Neural progenitor cell (in vitro differentiated cells): Measurements from ENCODE around the gene SNAP25. TPM values are rescaled to one million over a fixed set of nuclear protein-coding genes. Genes with fewer than 3 reads are reported as not detected.

ENCODE experiments used
- DNase-seq: peaks from one replicate; pipeline ENCODE4 v3.0.0-alpha.2; 2016; ENCODE audit warnings: low spot score
- H2AFZ ChIP-seq: fragments of 200-600 bp; sonication (generic); replicated peaks from 2 replicates; pipeline ENCODE4 v1.6.1; 2016; ENCODE audit warnings: antibody characterized with exemption
- H3F3A ChIP-seq: fragments of 200-600 bp; sonication (generic); 2 replicates; pipeline ENCODE4 v1.6.1; 2016; ENCODE audit warnings: antibody characterized with exemption, low read depth
- H3K27ac ChIP-seq: fragments of 200-600 bp; sonication (generic); 2 replicates; pipeline ENCODE4 v1.5.1; 2016; ENCODE audit warnings: mild to moderate bottlenecking
- H3K27me3 ChIP-seq: fragments of 200-600 bp; sonication (generic); 2 replicates; pipeline ENCODE4 v1.6.1; 2016; ENCODE audit warnings: mild to moderate bottlenecking, moderate library complexity
- H3K36me3 ChIP-seq: fragments of 200-600 bp; sonication (generic); 2 replicates; pipeline ENCODE4 v1.5.1; 2016
- H3K4me1 ChIP-seq: fragments of 200-600 bp; sonication (generic); 2 replicates; pipeline ENCODE4 v1.6.1; 2016; ENCODE audit warnings: mixed run types
- H3K4me2 ChIP-seq: fragments of 200-600 bp; sonication (generic); 2 replicates; pipeline ENCODE4 v1.6.1; 2016
- H3K4me3 ChIP-seq: fragments of 200-600 bp; sonication (generic); 2 replicates; pipeline ENCODE4 v1.5.1; 2016
- H3K79me2 ChIP-seq: fragments of 200-600 bp; sonication (generic); 2 replicates; pipeline ENCODE4 v1.6.1; 2016; ENCODE audit warnings: low read depth
- H3K9ac ChIP-seq: fragments of 200-600 bp; sonication (generic); 2 replicates; pipeline ENCODE4 v1.6.1; 2016
- H3K9me3 ChIP-seq: fragments of 200-600 bp; sonication (generic); 2 replicates; pipeline ENCODE4 v1.5.1; 2016; ENCODE audit warnings: low read depth
- H4K20me1 ChIP-seq: fragments of 200-600 bp; sonication (generic); 2 replicates; pipeline ENCODE4 v1.6.1; 2016; ENCODE audit warnings: low read depth
- H3K27ac Mint-ChIP-seq: 3 replicates; pipeline ENCODE4 v1.8.0; 2021; ENCODE audit warnings: mixed read lengths
- H3K27me3 Mint-ChIP-seq: 2 replicates; pipeline ENCODE4 v1.8.0; 2022; ENCODE audit warnings: low read depth, mild to moderate bottlenecking, inconsistent platforms, moderate library complexity, mixed read lengths; ENCODE audit not compliant: insufficient read depth
- H3K36me3 Mint-ChIP-seq: 3 replicates; pipeline ENCODE4 v1.8.0; 2021; ENCODE audit warnings: mixed read lengths
- H3K4me1 Mint-ChIP-seq: 3 replicates; pipeline ENCODE4 v1.8.0; 2021; ENCODE audit warnings: mixed read lengths
- H3K4me3 Mint-ChIP-seq: 3 replicates; pipeline ENCODE4 v1.8.0; 2021; ENCODE audit warnings: mild to moderate bottlenecking, moderate library complexity, mixed read lengths
- H3K9me3 Mint-ChIP-seq: 3 replicates; pipeline ENCODE4 v1.8.0; 2020; ENCODE audit warnings: mixed read lengths
- EZH2 ChIP-seq: fragments of 200-600 bp; sonication (generic); IDR thresholded peaks from 2 replicates; pipeline ENCODE4 v1.6.1; 2017; ENCODE audit warnings: antibody characterized with exemption, mild to moderate bottlenecking, moderate library complexity
- EZH2phosphoT487 ChIP-seq: fragments of 200-600 bp; sonication (generic); IDR thresholded peaks from 2 replicates; pipeline ENCODE4 v1.6.1; 2017; ENCODE audit warnings: antibody characterized with exemption
- total RNA-seq: library from RNA; depleted of rRNA; stranded (reverse); fragments of >200 nt; gene quantifications from 2 replicates; pipeline ENCODE4 v1.2.3, GENCODE V29; 2015; ENCODE audit warnings: low replicate concordance
- TF ChIP-seq, protein P1 (sequence below): fragments of 200-600 bp; sonication (generic); IDR thresholded peaks from 2 replicates; pipeline ENCODE4 v1.5.1; 2017; ENCODE audit warnings: antibody characterized with exemption, mild to moderate bottlenecking

The SNAP25 gene
- total RNA-seq, 1 donor from 2014 or later = not detected

GRCh38 chr20:10228330-10228729 lies 9.7 kb downstream of the SNAP25 start:
- H4K20me1 ChIP-seq = no peaks in the 10 kb centered on the region
- no peaks in the 10 kb centered on the region for H3K9me3 Mint-ChIP-seq
- H3K79me2 ChIP-seq = no peaks in the 10 kb centered on the region
- H3K36me3 ChIP-seq = no peaks in the 10 kb centered on the region
- no peaks in the 10 kb centered on the region for H3K36me3 Mint-ChIP-seq
- no peak overlapping the region for H3K4me3 ChIP-seq
- no peak overlapping the region for H3K4me2 ChIP-seq
- H3K9ac ChIP-seq = no peak overlapping the region
- no peak overlapping the region for H3K27ac Mint-ChIP-seq
- H3K27me3 ChIP-seq = no peaks in the 10 kb centered on the region
- peaks cover 8% of the 10 kb centered on the region for H3K4me1 Mint-ChIP-seq
- H3K4me3 Mint-ChIP-seq = no peak overlapping the region
- H3K27me3 Mint-ChIP-seq = peaks cover 5% of the 10 kb centered on the region
- no peak for DNase-seq
- H3K9me3 ChIP-seq = no peaks in the 10 kb centered on the region
- no peaks in the 10 kb centered on the region for H3K4me1 ChIP-seq
- no peak for TF ChIP-seq EZH2
- H3F3A ChIP-seq = no peaks in the 10 kb centered on the region
- H2AFZ ChIP-seq = no peak overlapping the region
- H3K27ac ChIP-seq = no peak overlapping the region

- Histone ChIP-seq H3K4me1 (no peaks in the 10 kb centered on the region), H3K27ac (no peak overlapping the region), H3K4me2 (no peak overlapping the region), H3K4me3 (no peak overlapping the region), H3K36me3 (no peaks in the 10 kb centered on the region), H3K79me2 (no peaks in the 10 kb centered on the region), H3K27me3 (no peaks in the 10 kb centered on the region), H3K9me3 (no peaks in the 10 kb centered on the region), H3F3A (no peaks in the 10 kb centered on the region), H3K9ac (no peak overlapping the region), H2AFZ (no peak overlapping the region), H4K20me1 (no peaks in the 10 kb centered on the region)
- Mint-ChIP-seq H3K9me3 (no peaks in the 10 kb centered on the region), H3K4me3 (no peak overlapping the region), H3K27me3 (peaks cover 2% of the 10 kb centered on the region), H3K36me3 (no peaks in the 10 kb centered on the region), H3K27ac (no peak overlapping the region), H3K4me1 (no peaks in the 10 kb centered on the region)
- no peak for TF ChIP-seq EZH2
- TF ChIP-seq, protein P1, sequence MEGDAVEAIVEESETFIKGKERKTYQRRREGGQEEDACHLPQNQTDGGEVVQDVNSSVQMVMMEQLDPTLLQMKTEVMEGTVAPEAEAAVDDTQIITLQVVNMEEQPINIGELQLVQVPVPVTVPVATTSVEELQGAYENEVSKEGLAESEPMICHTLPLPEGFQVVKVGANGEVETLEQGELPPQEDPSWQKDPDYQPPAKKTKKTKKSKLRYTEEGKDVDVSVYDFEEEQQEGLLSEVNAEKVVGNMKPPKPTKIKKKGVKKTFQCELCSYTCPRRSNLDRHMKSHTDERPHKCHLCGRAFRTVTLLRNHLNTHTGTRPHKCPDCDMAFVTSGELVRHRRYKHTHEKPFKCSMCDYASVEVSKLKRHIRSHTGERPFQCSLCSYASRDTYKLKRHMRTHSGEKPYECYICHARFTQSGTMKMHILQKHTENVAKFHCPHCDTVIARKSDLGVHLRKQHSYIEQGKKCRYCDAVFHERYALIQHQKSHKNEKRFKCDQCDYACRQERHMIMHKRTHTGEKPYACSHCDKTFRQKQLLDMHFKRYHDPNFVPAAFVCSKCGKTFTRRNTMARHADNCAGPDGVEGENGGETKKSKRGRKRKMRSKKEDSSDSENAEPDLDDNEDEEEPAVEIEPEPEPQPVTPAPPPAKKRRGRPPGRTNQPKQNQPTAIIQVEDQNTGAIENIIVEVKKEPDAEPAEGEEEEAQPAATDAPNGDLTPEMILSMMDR = no peak
- TF ChIP-seq EZH2phosphoT487 = no peak
- no peak for DNase-seq
Measured at GRCh38 chr20:10231290-10231689, 12.7 kb downstream of the SNAP25 start.

- Histone ChIP-seq H3F3A (peaks cover 9% of the 10 kb centered on the region), H3K27ac (no peak overlapping the region), H2AFZ (no peak overlapping the region), H3K79me2 (no peaks in the 10 kb centered on the region), H3K4me2 (no peak overlapping the region), H4K20me1 (no peaks in the 10 kb centered on the region), H3K4me3 (no peak overlapping the region), H3K9ac (no peak overlapping the region), H3K27me3 (no peaks in the 10 kb centered on the region), H3K9me3 (no peaks in the 10 kb centered on the region), H3K4me1 (peaks cover 8% of the 10 kb centered on the region), H3K36me3 (no peaks in the 10 kb centered on the region)
- DNase-seq = no peak
- H3K4me1 Mint-ChIP-seq = peaks cover 8% of the 10 kb centered on the region
- no peaks in the 10 kb centered on the region for H3K9me3 Mint-ChIP-seq
- H3K27ac Mint-ChIP-seq = no peak overlapping the region
- peaks cover 6% of the 10 kb centered on the region for H3K27me3 Mint-ChIP-seq
- H3K4me3 Mint-ChIP-seq = no peak overlapping the region
- H3K36me3 Mint-ChIP-seq = no peaks in the 10 kb centered on the region
- TF ChIP-seq, protein P1 = no peak
- TF ChIP-seq EZH2phosphoT487 (no peak), EZH2 (no peak)
Measured at GRCh38 chr20:10236540-10237533, 18.2 kb downstream of the SNAP25 start.

- Histone ChIP-seq H3K4me1 (peaks cover 8% of the 10 kb centered on the region), H2AFZ (no peak overlapping the region), H3K9me3 (no peaks in the 10 kb centered on the region), H3K36me3 (no peaks in the 10 kb centered on the region), H4K20me1 (no peaks in the 10 kb centered on the region), H3K79me2 (no peaks in the 10 kb centered on the region), H3K9ac (no peak overlapping the region), H3K27ac (no peak overlapping the region), H3K27me3 (no peaks in the 10 kb centered on the region), H3K4me3 (no peak overlapping the region), H3F3A (peaks cover 9% of the 10 kb centered on the region), H3K4me2 (no peak overlapping the region)
- TF ChIP-seq, protein P1 = no peak
- TF ChIP-seq EZH2 (no peak), EZH2phosphoT487 (no peak)
- no peak overlapping the region for H3K4me3 Mint-ChIP-seq
- no peak overlapping the region for H3K27ac Mint-ChIP-seq
- no peak for DNase-seq
- H3K36me3 Mint-ChIP-seq = no peaks in the 10 kb centered on the region
- H3K9me3 Mint-ChIP-seq = no peaks in the 10 kb centered on the region
- H3K27me3 Mint-ChIP-seq = peaks cover 5% of the 10 kb centered on the region
- H3K4me1 Mint-ChIP-seq = peaks cover 8% of the 10 kb centered on the region
Measured at GRCh38 chr20:10239954-10240353, 21.3 kb downstream of the SNAP25 start.
